ENCODE results near the gene HCRTR1. TPM values are rescaled to one million over a fixed set of nuclear protein-coding genes. Genes with fewer than 3 reads are reported as not detected.

The HCRTR1 gene
- total RNA-seq, 1 experiment from 2014 or later = not detected

GRCh38 chr1:31651089-31651420, 33.6 kb downstream of the HCRTR1 start:
- Histone ChIP-seq H3K4me1 (ENCODE audit: insufficient read depth, low read length, poor library complexity, severe bottlenecking) (no peaks in the 10 kb centered on the region), H3K36me3 (ENCODE audit: insufficient read depth, low read length, poor library complexity, severe bottlenecking) (no peaks in the 10 kb centered on the region), H3K27me3 (replicated peaks; ENCODE audit: insufficient read depth, low read depth, low read length, poor library complexity) (no peaks in the 10 kb centered on the region), H3K4me3 (ENCODE audit: low read depth, low read length, poor library complexity, severe bottlenecking) (no peak overlapping the region), H3K27ac (ENCODE audit: low read depth, low read length, poor library complexity, severe bottlenecking) (no peak overlapping the region), H3K9me3 (ENCODE audit: low read depth, low read length, poor library complexity, severe bottlenecking) (no peaks in the 10 kb centered on the region)
- ChIA-PET POLR2A (ENCODE audit: low non-redundant PET) (no interaction called here), CTCF (no interaction called here)
- no TSS peak for BruUV-seq (replicated peaks)
- intact Hi-C loops (cut with micrococcal nuclease; ENCODE audit: unreplicated experiment) = no loop called here
- DNase-seq (ENCODE audit: low spot score) = no peak
- TF ChIP-seq CTCF (conservative IDR thresholded peaks at IDR 0.05; ENCODE audit: low read depth, low read length) (no peak), EZH2 (IDR thresholded peaks at IDR 0.05; ENCODE audit: borderline replicate concordance, low read depth, low read length, poor library complexity, severe bottlenecking) (no peak)

- H3K27ac ChIP-seq (ENCODE audit: low read depth, low read length, poor library complexity, severe bottlenecking) = no peak overlapping the region
- CTCF ChIA-PET = no interaction called here
- H3K36me3 ChIP-seq (ENCODE audit: insufficient read depth, low read length, poor library complexity, severe bottlenecking) = no peaks in the 10 kb centered on the region
- TF ChIP-seq EZH2 (IDR thresholded peaks at IDR 0.05; ENCODE audit: borderline replicate concordance, low read depth, low read length, poor library complexity, severe bottlenecking) = no peak
- TF ChIP-seq CTCF (conservative IDR thresholded peaks at IDR 0.05; ENCODE audit: low read depth, low read length) = no peak
- no peaks in the 10 kb centered on the region for H3K4me1 ChIP-seq (ENCODE audit: insufficient read depth, low read length, poor library complexity, severe bottlenecking)
- no peaks in the 10 kb centered on the region for H3K27me3 ChIP-seq (replicated peaks; ENCODE audit: insufficient read depth, low read depth, low read length, poor library complexity)
- BruUV-seq (replicated peaks) = no TSS peak
- no peak for DNase-seq (ENCODE audit: low spot score)
- intact Hi-C loops (cut with micrococcal nuclease; ENCODE audit: unreplicated experiment) = no loop called here
- H3K4me3 ChIP-seq (ENCODE audit: low read depth, low read length, poor library complexity, severe bottlenecking) = no peak overlapping the region
- no peaks in the 10 kb centered on the region for H3K9me3 ChIP-seq (ENCODE audit: low read depth, low read length, poor library complexity, severe bottlenecking)
- POLR2A ChIA-PET (ENCODE audit: low non-redundant PET) = interaction anchor here (0.7 kb wide), 1 partner anchor 9 kb away, joined by 4 read pairs; no protein-coding TSS in a partner anchor
Measured at GRCh38 chr1:31651766-31652165, 34.3 kb downstream of the HCRTR1 start.

- ChIA-PET CTCF (interaction anchor here (0.6 kb wide), 1 partner anchor 126 kb away, joined by 4 read pairs; no protein-coding TSS in a partner anchor), POLR2A (ENCODE audit: low non-redundant PET) (no interaction called here)
- H3K4me3 ChIP-seq (ENCODE audit: low read depth, low read length, poor library complexity, severe bottlenecking) = no peak overlapping the region
- no peaks in the 10 kb centered on the region for H3K36me3 ChIP-seq (ENCODE audit: insufficient read depth, low read length, poor library complexity, severe bottlenecking)
- H3K4me1 ChIP-seq (ENCODE audit: insufficient read depth, low read length, poor library complexity, severe bottlenecking) = no peaks in the 10 kb centered on the region
- no peaks in the 10 kb centered on the region for H3K27me3 ChIP-seq (replicated peaks; ENCODE audit: insufficient read depth, low read depth, low read length, poor library complexity)
- H3K9me3 ChIP-seq (ENCODE audit: low read depth, low read length, poor library complexity, severe bottlenecking) = no peaks in the 10 kb centered on the region
- intact Hi-C loops (cut with micrococcal nuclease; ENCODE audit: unreplicated experiment) = no loop called here
- no peak for TF ChIP-seq CTCF (conservative IDR thresholded peaks at IDR 0.05; ENCODE audit: low read depth, low read length)
- no peak for TF ChIP-seq EZH2 (IDR thresholded peaks at IDR 0.05; ENCODE audit: borderline replicate concordance, low read depth, low read length, poor library complexity, severe bottlenecking)
- no peak for DNase-seq (ENCODE audit: low spot score)
- BruUV-seq (replicated peaks) = no TSS peak
- H3K27ac ChIP-seq (ENCODE audit: low read depth, low read length, poor library complexity, severe bottlenecking) = no peak overlapping the region
Measured at GRCh38 chr1:31652891-31653499, 35.5 kb downstream of the HCRTR1 start.

All from A673 (cell line).